CD4-positive, alpha-beta T cell treated with Interleukin-10 for 1 hour (primary cell): ENCODE measurements around the gene ZNF592.

ENCODE experiments used
- DNase-seq: peaks from one replicate; pipeline ENCODE4 v3.0.0-alpha.2; 2020

The ZNF592 gene

DNA sequence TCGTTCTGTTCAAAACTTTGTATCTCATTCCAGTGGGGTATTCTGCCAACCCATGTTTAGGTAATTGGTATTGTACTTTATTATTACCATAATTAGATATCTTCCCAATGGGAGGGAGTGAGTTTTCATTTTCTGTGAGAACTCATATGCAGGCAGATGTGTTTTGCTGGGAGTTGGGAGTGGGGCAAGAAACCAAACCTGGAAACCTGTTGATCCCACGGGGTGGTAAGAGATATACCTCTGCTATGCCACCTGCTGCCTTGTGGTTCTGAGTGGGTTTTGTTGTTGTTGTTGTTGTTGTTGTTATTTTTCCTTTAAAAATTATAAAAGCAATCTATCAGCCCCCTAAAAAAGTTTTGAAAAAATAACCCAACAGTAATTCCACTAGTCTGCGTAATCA, 32.1 kb downstream of the ZNF592 start:
- DNase-seq: no peak

DNA sequence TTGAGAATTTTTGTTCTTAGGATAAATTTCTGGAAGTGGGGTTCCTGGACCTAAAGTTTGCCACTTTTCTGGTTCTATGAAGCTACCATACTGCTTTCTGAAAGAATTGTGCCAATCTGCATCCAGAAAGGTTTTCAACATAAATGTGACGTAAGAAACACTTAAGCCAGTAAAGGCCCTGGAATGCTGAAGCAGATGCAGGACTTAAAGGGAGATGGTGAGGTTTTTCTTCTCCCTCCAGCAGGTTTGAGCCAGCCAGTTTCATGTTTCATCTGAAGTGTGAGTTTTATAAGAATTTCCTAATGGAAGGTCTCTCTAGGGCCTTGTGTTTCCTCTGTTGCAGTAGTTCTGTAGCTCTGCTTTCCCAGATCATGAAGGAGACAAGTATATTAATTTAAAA, 33.1 kb downstream of the ZNF592 start:
- no peak for DNase-seq

DNA sequence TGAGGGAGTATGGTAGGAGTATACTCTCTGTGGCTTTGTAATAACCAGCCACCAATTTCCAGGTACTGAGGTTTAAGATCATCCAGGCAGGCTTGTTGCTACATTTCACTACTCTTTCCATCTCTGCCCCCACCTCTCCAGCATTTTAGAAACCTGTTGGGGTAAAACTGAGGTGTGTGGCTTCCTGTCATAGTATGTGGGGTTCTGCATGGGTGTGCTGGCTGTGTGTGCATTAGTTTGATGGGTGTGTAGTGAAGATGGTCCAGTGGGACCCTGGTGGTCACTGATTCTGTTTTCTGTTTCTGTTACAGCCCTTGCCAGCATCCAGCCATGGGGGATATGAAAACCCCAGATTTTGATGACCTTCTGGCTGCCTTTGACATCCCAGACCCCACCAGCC, 34.0 kb downstream of the ZNF592 start:
- no peak for DNase-seq

DNA sequence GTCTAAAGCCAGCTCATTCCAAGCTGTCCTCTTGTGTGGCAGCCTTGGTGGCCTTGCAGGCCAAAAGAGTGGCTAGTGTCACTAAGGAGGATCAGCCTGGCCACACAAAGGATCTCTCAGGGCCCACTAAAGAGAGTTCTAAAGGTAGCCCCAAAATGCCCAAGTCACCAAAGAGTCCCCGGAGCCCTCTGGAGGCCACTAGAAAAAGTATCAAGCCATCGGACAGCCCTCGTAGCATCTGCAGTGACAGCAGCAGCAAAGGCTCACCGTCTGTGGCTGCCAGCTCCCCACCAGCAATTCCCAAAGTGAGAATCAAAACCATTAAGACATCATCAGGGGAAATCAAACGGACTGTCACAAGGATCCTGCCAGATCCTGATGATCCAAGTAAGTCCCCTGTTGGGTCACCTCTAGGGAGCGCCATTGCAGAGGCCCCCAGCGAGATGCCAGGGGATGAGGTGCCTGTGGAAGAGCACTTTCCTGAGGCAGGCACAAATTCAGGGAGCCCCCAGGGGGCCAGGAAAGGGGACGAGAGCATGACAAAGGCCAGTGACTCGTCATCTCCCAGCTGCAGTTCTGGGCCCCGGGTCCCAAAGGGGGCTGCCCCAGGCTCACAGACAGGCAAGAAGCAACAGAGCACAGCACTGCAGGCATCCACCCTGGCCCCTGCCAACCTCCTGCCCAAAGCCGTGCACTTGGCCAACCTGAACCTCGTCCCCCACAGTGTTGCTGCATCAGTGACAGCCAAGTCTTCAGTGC, 35.3 kb downstream of the ZNF592 start:
- DNase-seq: no peak

DNA sequence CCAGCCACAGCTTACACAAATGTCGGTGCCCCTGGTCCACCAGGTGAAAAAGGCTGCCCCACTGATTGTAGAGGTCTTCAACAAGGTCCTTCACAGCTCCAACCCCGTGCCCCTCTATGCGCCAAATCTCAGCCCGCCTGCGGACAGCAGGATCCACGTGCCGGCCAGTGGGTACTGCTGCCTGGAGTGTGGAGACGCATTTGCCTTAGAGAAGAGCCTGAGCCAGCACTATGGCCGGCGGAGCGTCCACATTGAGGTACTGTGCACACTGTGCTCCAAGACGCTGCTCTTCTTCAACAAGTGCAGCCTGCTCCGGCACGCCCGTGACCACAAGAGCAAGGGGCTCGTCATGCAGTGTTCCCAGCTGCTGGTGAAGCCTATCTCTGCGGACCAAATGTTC, 35.9 kb downstream of the ZNF592 start:
- no peak for DNase-seq

DNA sequence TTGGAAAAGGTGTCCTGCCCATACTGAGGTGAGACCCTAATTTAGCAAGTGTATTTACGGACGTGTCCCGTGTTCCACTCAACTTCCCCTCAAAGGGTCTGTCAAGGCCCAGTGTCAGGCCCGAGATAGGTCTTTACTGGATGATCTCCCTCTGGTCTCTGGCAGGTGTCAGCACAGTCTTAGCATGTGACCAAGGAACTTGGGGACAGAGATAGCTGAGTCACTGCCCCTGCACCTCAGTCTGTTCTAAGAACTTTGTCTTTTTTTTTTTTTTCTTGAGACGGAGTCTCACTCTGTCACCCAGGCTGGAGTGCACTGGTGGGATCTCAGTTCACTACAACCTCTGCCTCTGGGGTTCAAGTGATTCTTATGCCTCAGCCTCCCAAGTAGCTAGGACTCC, 36.7 kb downstream of the ZNF592 start:
- DNase-seq: no peak

DNA sequence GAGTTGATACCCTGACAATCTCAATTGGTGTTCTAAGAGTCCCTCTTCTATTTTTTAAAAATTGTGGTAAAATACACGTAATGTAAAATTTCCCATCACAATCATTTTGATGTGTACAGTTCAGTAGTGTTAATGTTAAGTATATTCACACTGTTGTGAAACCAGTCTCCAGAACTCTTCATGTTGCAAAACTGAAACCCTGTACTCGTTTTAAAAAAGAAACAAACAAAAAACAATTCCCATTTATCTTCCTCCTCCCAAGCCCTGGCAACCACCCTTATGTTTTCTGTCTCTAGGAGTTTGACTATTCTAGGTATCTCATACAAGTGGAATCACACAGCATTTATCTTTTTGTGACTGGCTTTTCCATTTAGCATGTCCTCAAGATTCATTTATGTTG, 40.1 kb downstream of the ZNF592 start:
- DNase-seq: no peak

DNA sequence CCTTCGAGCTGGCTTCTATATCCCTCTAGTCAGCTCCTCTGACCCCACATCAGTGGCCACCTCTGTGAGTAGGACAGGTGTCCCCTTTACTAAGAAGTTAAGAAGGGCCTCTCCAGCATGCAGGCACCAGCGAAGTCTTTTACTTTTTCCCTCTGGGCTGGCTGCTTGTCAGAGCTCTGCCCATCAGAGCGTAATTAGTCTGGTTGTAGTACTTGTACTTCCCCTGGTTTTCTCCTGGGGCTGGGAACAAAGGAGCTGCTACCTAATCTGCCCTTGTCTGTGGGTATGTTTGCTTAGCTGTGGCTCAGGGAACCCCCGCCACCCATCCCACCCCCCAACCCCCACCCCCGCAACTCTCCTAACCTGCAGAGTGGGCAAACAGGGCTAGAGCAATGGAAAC, 41.4 kb downstream of the ZNF592 start:
- DNase-seq: no peak

DNA sequence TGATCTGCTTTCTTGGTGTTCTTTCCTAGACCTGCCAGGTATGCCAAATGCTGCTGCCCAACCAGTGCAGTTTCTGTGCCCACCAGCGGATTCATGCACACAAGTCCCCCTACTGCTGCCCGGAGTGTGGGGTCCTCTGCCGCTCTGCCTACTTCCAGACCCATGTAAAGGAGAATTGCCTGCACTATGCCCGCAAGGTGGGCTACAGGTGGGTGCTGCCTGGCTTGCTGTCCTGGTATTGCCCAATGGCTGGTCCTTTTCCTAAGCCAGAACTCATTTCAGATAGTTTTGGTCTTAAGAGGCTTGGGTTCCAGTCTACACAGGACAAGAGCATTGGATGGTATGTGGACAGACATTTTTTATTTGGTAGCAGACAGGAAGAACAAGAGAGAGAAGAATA, 42.3 kb downstream of the ZNF592 start:
- DNase-seq: no peak

DNA sequence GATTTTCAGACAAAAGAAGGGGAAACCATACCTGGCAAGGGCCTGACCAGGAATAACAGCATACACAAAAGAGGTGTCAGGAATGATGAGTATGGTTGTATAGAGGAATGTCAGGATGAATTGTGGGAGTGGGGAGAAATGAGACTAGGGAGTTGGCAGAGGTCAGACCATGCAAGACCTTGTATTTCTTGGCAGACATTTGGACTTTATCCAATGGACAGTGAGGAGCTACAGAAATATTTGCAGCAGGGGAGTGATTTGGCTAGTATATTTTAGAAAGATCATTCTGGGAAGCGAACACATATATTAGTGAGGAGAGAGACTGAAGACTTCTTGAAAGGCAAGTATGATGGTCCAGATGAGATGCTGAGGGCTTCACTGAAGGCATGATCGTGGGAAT, 43.4 kb downstream of the ZNF592 start:
- no peak for DNase-seq

DNA sequence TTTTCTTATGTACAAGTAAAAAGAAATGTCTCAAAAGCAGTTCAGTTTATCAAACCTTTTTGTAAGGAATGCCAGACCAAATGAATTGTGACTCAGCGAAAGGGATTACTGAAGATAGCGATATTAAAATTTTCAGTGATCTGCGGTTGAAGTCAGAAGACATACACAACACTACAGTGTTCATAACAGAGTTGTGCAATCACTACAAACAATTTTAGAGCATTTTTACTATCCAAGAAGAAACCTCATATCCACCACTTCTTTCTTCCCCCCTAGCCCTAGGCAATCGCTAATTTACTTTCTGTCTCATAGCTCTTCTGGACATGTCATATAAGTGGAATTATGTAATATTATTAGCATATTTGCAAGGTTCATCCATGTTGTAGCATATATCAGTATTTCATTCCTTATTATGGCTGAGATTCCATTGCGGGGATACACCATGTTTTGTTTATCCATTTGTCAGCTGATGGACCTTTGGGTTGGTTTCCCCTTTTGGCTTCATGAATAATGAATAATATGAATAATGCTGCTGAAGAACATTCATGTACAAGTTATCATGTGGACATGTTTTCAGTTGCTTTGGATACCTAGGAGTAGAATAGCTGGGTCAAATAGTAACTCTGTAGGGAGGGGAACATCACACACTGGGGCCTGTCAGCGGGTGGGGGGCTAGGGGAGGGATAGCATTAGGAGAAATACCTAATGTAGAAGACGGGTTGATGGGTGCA, 45.2 kb downstream of the ZNF592 start:
- no peak for DNase-seq

DNA sequence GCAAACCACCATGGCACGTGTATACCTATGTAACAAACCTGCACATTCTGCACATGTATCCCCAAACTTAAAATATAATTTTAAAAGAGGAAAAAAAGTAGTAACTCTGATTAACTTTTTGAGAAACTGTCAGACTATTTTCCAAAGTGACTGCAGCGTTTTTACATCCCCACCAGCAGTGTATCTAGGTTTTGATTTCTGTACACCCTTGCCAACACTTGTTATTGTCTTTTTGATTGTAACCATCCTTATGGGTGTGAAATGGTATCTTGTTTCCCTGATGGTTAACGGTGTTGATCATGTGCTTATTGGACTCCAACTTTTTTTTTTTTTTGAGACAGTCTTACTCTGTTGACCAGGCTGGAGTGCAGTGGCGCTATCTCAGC, 45.8 kb downstream of the ZNF592 start:
- no peak for DNase-seq

DNA sequence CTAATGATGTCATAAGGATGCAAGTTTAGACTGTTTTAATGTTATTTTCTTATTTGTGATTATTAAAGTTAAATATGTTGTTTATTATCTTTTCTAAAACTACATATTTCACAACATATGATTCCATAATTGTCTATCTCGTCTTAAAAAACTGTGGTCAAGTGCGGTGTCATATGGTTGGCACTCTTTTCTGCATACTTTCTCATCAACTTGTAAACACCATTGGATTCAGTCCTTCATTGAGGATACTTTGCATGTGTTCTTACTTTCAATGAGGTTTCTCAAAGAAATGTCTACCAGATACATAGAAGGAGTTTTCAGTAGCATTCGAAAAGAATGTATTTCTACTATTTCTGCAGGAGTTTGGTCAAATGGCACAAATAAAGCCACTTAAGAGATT, 46.8 kb downstream of the ZNF592 start:
- DNase-seq: no peak

DNA sequence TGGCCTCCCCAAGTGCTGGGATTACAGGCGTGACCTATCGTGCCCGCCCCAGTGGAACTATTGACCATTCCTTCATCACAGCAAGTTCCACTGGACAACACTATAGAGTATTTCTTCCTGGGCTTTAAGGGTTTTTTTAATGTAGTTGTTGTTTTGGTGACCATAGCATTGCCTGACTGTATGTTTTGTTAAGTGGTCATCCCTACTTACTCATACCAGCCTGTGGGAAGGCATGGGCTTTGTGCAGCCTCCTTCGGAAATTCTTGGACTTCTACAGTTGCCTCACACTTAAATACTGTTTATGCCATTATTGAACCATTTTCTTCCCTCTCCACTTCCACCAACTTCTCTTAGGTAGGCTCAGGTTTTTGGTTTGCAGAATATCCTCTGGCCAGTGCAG, 48.8 kb downstream of the ZNF592 start:
- no peak for DNase-seq

DNA sequence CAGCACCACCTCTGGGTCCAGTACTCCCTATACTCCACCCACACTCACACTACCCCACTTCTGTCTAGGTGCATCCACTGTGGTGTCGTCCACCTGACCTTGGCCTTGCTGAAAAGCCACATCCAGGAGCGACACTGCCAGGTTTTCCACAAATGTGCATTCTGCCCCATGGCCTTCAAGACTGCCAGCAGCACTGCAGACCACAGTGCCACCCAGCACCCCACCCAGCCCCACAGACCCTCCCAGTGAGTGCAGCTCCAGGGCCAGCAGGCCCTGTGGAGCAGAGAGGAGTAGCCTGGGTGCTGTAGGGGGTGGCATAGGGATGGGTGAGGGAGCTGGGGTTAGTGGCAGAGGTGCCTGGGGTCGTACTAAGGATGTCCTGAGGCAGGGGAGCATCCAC, 49.4 kb downstream of the ZNF592 start:
- no peak for DNase-seq

DNA sequence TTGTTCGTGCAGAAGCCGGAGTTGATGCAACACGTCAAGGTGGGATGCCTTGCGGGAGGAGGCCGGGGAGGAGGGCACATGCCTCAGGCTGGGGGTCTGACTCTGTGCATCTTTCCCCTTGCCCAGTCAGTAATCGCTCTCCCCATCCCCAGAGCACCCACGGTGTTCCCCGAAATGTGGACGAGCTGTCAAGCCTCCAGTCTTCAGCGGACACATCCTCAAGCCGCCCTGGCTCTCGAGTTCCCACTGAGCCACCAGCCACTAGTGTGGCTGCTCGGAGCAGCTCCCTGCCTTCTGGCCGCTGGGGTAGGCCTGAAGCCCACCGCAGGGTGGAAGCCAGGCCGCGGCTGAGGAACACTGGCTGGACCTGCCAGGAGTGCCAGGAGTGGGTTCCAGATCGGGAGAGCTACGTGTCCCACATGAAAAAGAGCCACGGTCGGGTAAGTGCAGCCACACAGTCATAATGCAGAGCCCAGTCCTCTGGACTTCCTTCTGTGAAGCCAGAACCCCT, 50.1 kb downstream of the ZNF592 start:
- DNase-seq: no peak

DNA sequence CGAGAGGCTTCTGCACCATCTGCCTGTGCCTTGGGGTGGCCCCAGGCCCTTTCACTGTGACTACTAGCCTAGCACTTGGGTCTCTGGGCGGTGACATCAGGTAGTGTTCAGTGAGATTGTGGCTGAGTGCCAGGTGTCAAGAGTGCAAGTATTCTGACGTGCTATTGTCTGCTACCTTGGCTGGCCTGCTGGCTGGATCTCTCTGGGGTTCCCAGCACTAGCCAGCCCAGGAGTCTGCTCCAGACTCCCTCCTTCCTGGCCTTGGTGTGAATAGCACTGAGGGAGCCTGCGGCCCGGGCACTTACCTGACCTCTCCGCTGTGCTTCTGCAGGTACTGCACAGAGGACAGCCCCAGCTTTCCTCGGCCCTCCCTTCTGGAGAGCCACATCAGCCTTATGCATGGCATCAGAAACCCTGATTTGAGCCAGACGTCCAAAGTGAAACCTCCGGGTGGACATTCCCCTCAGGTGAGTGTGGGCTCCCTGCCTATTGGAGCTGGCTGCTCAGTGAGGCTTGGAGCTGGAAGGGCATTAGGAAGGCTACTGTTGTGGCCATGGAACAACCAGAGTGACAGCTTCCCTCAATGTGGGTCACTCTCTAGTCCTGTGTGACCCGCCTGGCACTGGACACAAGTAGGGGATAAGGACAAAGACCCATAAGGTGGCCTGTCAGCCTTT, 51.3 kb downstream of the ZNF592 start:
- no peak for DNase-seq

DNA sequence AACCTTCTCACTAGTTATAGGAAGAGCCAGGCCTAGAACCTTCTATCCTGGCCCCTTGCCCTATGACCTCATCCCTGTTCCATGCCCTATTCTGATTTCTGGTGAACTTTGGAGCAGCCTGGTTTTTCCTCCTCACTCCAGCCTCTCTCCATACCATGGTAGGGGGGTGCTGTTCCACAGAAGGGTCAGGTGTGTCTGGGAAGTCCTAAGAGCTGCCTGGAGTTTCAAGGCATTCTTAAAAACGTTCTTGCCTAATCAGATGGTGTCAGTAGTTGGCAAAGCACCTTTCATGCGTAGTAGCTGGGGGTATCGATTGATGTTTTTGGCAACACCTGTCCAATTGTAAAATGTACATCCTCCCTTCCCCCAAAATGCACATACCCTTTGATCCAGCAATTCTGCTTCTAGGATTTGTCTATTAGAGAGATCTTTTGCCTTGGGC, 52.0 kb downstream of the ZNF592 start:
- no peak for DNase-seq

DNA sequence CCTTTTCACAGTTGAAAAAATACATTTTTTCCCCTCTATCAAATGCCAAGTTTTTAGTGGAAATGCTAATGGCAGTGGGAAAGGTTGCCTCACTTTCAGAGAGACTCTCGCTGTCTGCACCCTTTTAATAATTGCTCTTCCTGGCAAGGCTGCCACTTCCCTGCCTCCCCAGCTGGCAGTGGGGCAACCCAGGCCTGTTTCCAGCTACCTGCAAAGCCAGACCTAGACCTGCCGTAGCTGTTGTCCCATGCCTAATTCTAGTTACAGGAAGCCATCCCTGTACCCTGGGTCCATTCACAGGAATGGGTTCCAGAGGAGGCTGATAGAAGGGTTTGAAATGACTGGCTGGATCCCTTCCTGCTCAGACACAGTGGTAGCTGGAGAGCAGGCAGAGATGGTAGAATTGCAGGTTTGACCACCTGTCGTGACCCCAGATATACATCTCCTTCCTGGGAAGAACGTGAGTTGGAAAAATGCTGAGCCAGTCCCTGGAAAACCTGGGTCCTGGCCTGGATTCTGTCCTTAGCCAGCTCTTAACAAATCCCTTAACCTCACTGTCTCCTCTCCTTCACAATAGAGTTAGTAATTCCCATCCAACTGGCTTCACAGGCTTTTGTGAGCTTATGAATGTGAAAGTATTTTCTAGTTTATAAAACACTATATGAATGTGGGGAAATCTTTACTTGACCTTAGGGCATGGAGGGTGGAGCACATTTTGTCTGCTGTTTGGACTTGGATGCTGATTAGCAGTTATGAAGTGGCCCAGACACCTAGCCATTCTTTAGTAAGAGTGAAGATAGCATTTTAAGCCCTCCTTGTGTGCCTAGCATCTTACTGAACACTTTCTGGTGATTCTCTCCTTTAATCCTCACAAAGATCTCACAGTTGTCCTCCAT, 55.9 kb downstream of the ZNF592 start:
- DNase-seq: no peak

DNA sequence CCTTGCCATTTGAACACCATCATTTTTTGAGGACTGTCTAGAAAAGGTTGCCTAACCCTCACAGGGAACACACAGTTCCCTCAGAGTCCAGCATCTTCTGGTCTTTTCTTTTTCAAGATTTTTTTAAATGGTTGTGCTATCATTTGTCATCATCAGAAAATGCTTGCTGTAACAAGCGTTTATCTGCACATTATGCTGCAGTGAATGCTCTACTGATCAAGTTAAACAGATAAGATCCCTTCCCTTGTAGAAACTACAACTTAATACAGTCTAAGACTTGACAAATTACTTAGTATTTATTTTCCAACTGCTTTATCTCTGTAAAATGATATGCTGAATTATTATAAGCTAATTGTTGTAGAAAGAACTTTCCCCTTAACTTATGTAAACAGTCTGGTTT, 56.8 kb downstream of the ZNF592 start:
- no peak for DNase-seq

DNA sequence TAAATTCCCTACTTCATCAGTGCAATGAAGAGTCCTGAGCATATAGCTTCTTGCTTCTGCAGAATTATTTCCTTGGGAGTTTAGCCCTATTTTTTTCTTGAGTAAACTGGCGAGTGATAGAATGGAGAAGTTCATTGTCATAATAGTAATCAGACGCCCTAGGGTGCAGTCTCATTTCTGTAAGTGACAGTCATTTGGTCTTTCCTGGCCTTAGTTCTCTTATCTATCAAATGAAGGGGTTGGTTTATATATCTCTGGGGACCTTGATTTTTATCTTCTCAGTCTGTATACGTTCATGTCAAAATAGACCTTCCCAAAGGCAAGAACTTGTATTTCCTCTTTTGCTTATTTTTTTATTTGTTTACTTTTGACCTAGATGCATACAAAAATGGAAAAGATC, 58.8 kb downstream of the ZNF592 start:
- DNase-seq: no peak

DNA sequence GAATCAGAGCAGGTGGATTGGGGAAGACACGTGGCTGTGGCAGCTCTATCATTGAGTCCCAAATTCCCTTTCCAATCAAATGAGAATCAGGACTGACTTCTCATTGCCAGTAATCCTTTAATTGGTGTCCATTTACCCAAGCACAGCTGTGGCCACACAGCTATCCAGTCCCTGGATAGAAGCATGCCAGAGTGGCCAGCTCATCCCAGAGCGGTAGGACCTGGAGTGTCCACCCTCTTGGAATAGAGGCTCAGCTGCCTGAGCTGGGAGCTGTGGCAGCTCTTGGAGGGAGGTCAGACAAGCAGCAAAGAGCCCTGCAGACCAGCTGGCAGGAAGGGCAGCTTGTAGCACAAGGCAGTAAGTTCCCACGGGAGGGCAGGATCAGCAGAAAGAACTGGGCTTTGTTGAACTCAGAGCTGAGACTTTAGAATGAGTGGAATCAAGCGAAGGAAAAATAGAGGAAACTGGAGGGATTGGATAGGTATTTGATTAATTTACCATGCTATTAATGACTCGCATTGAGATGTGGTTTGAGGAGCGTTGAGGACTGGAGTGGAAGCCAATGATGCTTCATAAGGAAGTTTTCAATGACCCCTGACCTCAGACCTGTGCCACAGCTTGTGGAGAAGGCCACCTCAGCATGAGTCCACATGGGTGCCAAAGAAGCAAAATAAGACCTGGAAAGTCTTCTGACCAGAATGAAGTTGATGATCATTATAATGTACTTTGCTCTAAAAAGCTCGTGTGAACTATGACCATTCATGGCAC, 61.9 kb downstream of the ZNF592 start:
- no peak for DNase-seq
